B cell (primary cell): ENCODE results near the gene MAP4K1.

ENCODE experiments used
- CTCF ChIP-seq: fragments of 200-600 bp; IDR thresholded peaks from one replicate; pipeline ENCODE4 v1.8.0; 2022; ENCODE audit warnings: antibody characterized with exemption, mild to moderate bottlenecking
- EZH2 ChIP-seq: IDR thresholded peaks from 2 replicates; pipeline ENCODE4 v1.6.1; 2012; ENCODE audit warnings: borderline replicate concordance, low read depth, mild to moderate bottlenecking, moderate library complexity, low read length; ENCODE audit not compliant: insufficient read depth, poor library complexity, severe bottlenecking

- TF ChIP-seq CTCF (no peak), EZH2 (no peak)
Observed at GRCh38 chr19:38542040-38542439, 75.7 kb downstream of the MAP4K1 start.
